Sigmoid colon (tissue), 7 donors: ENCODE data around the gene ABHD8. TPM values are rescaled to one million over a fixed set of nuclear protein-coding genes. Genes with fewer than 3 reads are reported as not detected.
A peak's percentile ranks its signal among the peaks of the same experiment; 100 is the strongest.

Experiments used
- DNase-seq: peaks from one replicate; pipeline ENCODE4 v3.0.0-alpha.2; 2019
- H3K27ac ChIP-seq, 4 donors: fragments of 200-600 bp; sonication (generic); one replicate each; pipeline ENCODE4 v1.5.1; 2016 to 2019; ENCODE audit warnings: mild to moderate bottlenecking in 1 of 4
- H3K27me3 ChIP-seq, 3 donors: fragments of 200-600 bp; sonication (generic); one replicate each; pipeline ENCODE4 v1.5.1; 2019; ENCODE audit warnings: mild to moderate bottlenecking in 1 of 3
- H3K36me3 ChIP-seq, 4 donors: fragments of 200-600 bp; sonication (generic); one replicate each; pipeline ENCODE4 v1.5.1; 2016 to 2019
- H3K4me1 ChIP-seq, 4 donors: fragments of 200-600 bp; sonication (generic); one replicate each; pipeline ENCODE4 v1.5.1; 2017 to 2019
- H3K4me3 ChIP-seq, 4 donors: fragments of 200-600 bp; sonication (generic); one replicate each; pipeline ENCODE4 v1.5.1; 2017 to 2019; ENCODE audit warnings: mild to moderate bottlenecking in 2 of 4, moderate library complexity in 1 of 4
- H3K9me3 ChIP-seq, 4 donors: fragments of 200-600 bp in 3 of 4; sonication (generic) in 3 of 4; one replicate each; pipeline versions ENCODE4 v1.5.1 to v1.6.1; 2013 to 2019
- CTCF ChIP-seq, 4 experiments: fragments of 450-650 bp in 3 of 4; fragments of 200-600 bp in 1 of 4; IDR thresholded peaks; one replicate each; pipeline ENCODE4 v1.5.1; 2016 to 2019; ENCODE audit warnings: antibody characterized with exemption in 4 of 4, mild to moderate bottlenecking in 3 of 4, moderate library complexity in 2 of 4
- EP300 ChIP-seq, 4 donors: sonication (generic); formaldehyde crosslinking; IDR thresholded peaks; one replicate each; pipeline ENCODE4 v1.6.1; 2017; ENCODE audit warnings: antibody characterized with exemption in 4 of 4
- POLR2A ChIP-seq, 2 donors: fragments of 450-650 bp; IDR thresholded peaks; one replicate each; pipeline ENCODE4 v1.6.1; 2016; ENCODE audit warnings: antibody characterized with exemption in 2 of 2, mild to moderate bottlenecking in 2 of 2, moderate library complexity in 2 of 2
- POLR2AphosphoS5 ChIP-seq, 4 donors: sonication (generic); formaldehyde crosslinking; IDR thresholded peaks; one replicate each; pipeline ENCODE4 v1.6.1; 2017; ENCODE audit warnings: antibody characterized with exemption in 4 of 4
- WGBS, 2 donors: extraction: QIAGEN DNeasy Blood & Tissue Kit; methylation state at CpG; one replicate each; pipeline ENCODE4 v1.1.7; 2013; 5-methylcytosine and 5-hydroxymethylcytosine counted together
- intact Hi-C: fragments of 100-400 bp; cut with DNase I; formaldehyde crosslinking; loops from one replicate; pipeline ENCODE4 v1.15.1; 2023
- polyA plus RNA-seq, 3 donors: library from polyadenylated mRNA; stranded (reverse); fragments of 200-250 nt; gene quantifications; one replicate each; pipeline ENCODE4 v1.2.3, GENCODE V29; 2013
- total RNA-seq, 4 donors: library from RNA; depleted of rRNA; stranded (reverse); fragments of >200 nt; gene quantifications; one replicate each; pipeline ENCODE4 v1.1.0, GENCODE V29; 2016
- donor health status: healthy with polysubstance abuse.
- donor health status: Bipolar disorder and iron deficiency.
- donor health status: healthy.

ABHD8 gene
- total and polyA plus RNA-seq, 7 donors = 4.2 to 21.9 (median 15.5) TPM

- WGBS, 2 donors = 91 to 96% methylated on average over 19 of the region's 19 CpGs
- TF ChIP-seq POLR2AphosphoS5 (IDR thresholded peaks at IDR 0.05) (no peak), EP300 (IDR thresholded peaks at IDR 0.05) (no peak), POLR2A (IDR thresholded peaks at IDR 0.05) (no peak), CTCF (IDR thresholded peaks at IDR 0.05) (no peak)
- DNase-seq = peak; percentile 56
- Histone ChIP-seq H3K36me3 (peaks cover 8 to 60% (median 23%) of the 10 kb centered on the region in 4 donors), H3K27ac (no peak overlapping the region), H3K4me3 (no peak overlapping the region), H3K27me3 (no peaks in the 10 kb centered on the region), H3K4me1 (peaks cover 0 to 30% (median 25%) of the 10 kb centered on the region in 4 donors), H3K9me3 (no peaks in the 10 kb centered on the region)
- intact Hi-C loops = no loop called here
Measured at GRCh38 chr19:17314007-17314593, 10.9 kb upstream of the ABHD8 start.

GRCh38 chr19:17312189-17313113 is 9.2 kb upstream of the ABHD8 start:
- H3K27me3 ChIP-seq = no peaks in the 10 kb centered on the region
- peaks cover 8 to 44% (median 20%) of the 10 kb centered on the region in 4 donors for H3K36me3 ChIP-seq
- no peaks in the 10 kb centered on the region for H3K9me3 ChIP-seq
- peaks cover 0 to 40% (median 31%) of the 10 kb centered on the region in 4 donors for H3K4me1 ChIP-seq
- DNase-seq = no peak
- WGBS, 2 donors = 91% methylated on average over 20 of the region's 20 CpGs
- intact Hi-C loops = no loop called here
- no peak overlapping the region for H3K27ac ChIP-seq
- H3K4me3 ChIP-seq = no peak overlapping the region
- TF ChIP-seq CTCF (IDR thresholded peaks at IDR 0.05) = no peak
- no peak for TF ChIP-seq POLR2AphosphoS5 (IDR thresholded peaks at IDR 0.05)
- TF ChIP-seq EP300 (IDR thresholded peaks at IDR 0.05) = no peak
- no peak for TF ChIP-seq POLR2A (IDR thresholded peaks at IDR 0.05)

GRCh38 chr19:17311455-17312188 is 8.4 kb upstream of the ABHD8 start:
- DNase-seq = no peak
- Histone ChIP-seq H3K27ac (no peak overlapping the region), H3K27me3 (no peaks in the 10 kb centered on the region), H3K36me3 (peaks cover 8 to 40% (median 17%) of the 10 kb centered on the region in 4 donors), H3K4me1 (peaks cover 0 to 49% (median 39%) of the 10 kb centered on the region in 4 donors), H3K9me3 (no peaks in the 10 kb centered on the region), H3K4me3 (no peak overlapping the region)
- TF ChIP-seq POLR2A (IDR thresholded peaks at IDR 0.05) (no peak), EP300 (IDR thresholded peaks at IDR 0.05) (no peak), CTCF (IDR thresholded peaks at IDR 0.05) (no peak), POLR2AphosphoS5 (IDR thresholded peaks at IDR 0.05) (no peak)
- WGBS, 2 donors = 84% methylated on average over 11 of the region's 11 CpGs
- intact Hi-C loops = no loop called here

- Histone ChIP-seq H3K27me3 (no peaks in the 10 kb centered on the region), H3K4me1 (peaks cover 0 to 57% (median 49%) of the 10 kb centered on the region in 4 donors), H3K27ac (peak overlapping the region; percentile 77 to 94 (median 81)), H3K4me3 (peak overlapping the region; percentile 89 to 95 (median 92)), H3K9me3 (no peaks in the 10 kb centered on the region), H3K36me3 (peaks cover 8 to 26% (median 9%) of the 10 kb centered on the region in 4 donors)
- intact Hi-C loops = loop anchor here (5.0 kb wide), 1 partner anchor 63 kb away; the partner anchor contains the start of gene NR2F6
- 5 to 9% methylated on average over 23 of the region's 23 CpGs for WGBS, 2 donors
- DNase-seq = no peak
- no peak for TF ChIP-seq POLR2AphosphoS5 (IDR thresholded peaks at IDR 0.05)
Measured at GRCh38 chr19:17309965-17310461, 6.8 kb upstream of the ABHD8 start.
